HG03565 (cell line): ENCODE results near the gene SEMA3B.
A peak's percentile ranks its signal among the peaks of the same experiment; 100 is the strongest.
"Not testable (repeated sequence)": the region's sequence is repeated elsewhere in the genome, so short reads cannot be mapped to it uniquely, and the experiment has no call there.

Experiments
- ATAC-seq: cut with Tn5 transposase; IDR thresholded peaks from one replicate; pipeline ENCODE4 v1.9.1; 2021; ENCODE audit warnings: mild to moderate bottlenecking, moderate library complexity; ENCODE audit not compliant: unreplicated experiment

Gene SEMA3B

GRCh38 chr3:50312041-50312440 lies 43.1 kb downstream of the SEMA3B start:
- ATAC-seq: not testable (repeated sequence)

GRCh38 chr3:50314342-50314741 lies 45.4 kb downstream of the SEMA3B start:
- no peak for ATAC-seq

GRCh38 chr3:50314816-50315215 lies 45.9 kb downstream of the SEMA3B start:
- ATAC-seq: no peak

GRCh38 chr3:50316657-50317242 lies 47.8 kb downstream of the SEMA3B start:
- no peak for ATAC-seq

- no peak for ATAC-seq
These were observed 48.4 kb downstream of the SEMA3B start for GRCh38 chr3:50317300-50317699.

- no peak for ATAC-seq
These were observed 49.2 kb downstream of the SEMA3B start for GRCh38 chr3:50318163-50318562.

- no peak for ATAC-seq
These were observed 49.7 kb downstream of the SEMA3B start for GRCh38 chr3:50318615-50319014.

GRCh38 chr3:50319181-50319893 lies 50.4 kb downstream of the SEMA3B start:
- no peak for ATAC-seq

- ATAC-seq: no peak
These were observed 51.1 kb downstream of the SEMA3B start for GRCh38 chr3:50319894-50320625.

- peak; percentile 21 for ATAC-seq
These were observed 51.9 kb downstream of the SEMA3B start for GRCh38 chr3:50320853-50321335.

GRCh38 chr3:50321336-50322114 lies 52.6 kb downstream of the SEMA3B start:
- peak; percentile 42 for ATAC-seq

GRCh38 chr3:50322115-50322385 lies 53.1 kb downstream of the SEMA3B start:
- ATAC-seq: no peak

GRCh38 chr3:50322386-50323091 lies 53.6 kb downstream of the SEMA3B start, which contains the start of gene HYAL2:
HYAL2 (minus strand) TSS chr3:50322745; CDS start chr3:50320489, 2,256 bp downstream.
- ATAC-seq: no peak

GRCh38 chr3:50323092-50323600 lies 54.2 kb downstream of the SEMA3B start:
- ATAC-seq: no peak

GRCh38 chr3:50323614-50324199 lies 54.8 kb downstream of the SEMA3B start:
- no peak for ATAC-seq

GRCh38 chr3:50324351-50325112 lies 55.6 kb downstream of the SEMA3B start:
- ATAC-seq: no peak

GRCh38 chr3:50325113-50325480 lies 56.1 kb downstream of the SEMA3B start:
- no peak for ATAC-seq

- no peak for ATAC-seq
These were observed 56.7 kb downstream of the SEMA3B start for GRCh38 chr3:50325497-50326181.

- ATAC-seq: no peak
These were observed 57.2 kb downstream of the SEMA3B start for GRCh38 chr3:50326182-50326541.
